ENCODE results near the gene TMSB15C. TPM values are rescaled to one million over a fixed set of nuclear protein-coding genes. Genes with fewer than 3 reads are reported as not detected.

Gene TMSB15C
- polyA plus RNA-seq, 1 donor (not counting 4 experiments of a cell fraction or from before 2014, with no cell fraction given), result 1.5 TPM

DNA sequence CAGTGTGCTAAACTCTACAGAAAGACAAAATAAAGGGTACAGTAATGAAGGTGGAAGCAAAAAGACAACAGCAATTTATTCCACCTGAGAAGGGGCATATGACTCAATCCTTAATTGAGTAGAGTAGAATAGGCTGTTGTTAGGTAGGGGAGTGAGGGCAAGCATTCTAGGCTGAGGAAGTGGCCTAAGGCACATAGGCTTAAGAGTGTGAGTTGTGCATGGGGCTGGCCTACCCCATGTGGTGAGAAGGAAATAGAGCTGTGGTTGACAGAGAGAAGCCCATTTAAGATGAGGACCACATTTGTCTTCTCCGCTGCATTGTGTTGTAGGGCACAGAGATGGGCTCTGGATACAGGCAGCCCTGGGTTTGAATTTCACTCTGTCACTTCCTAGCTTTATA, 32.9 kb upstream of the TMSB15C start:
- H3K79me2 ChIP-seq (ENCODE audit: control insufficient read depth, insufficient read depth, low read length), result no peaks in the 10 kb centered on the region
- dilution Hi-C loops (cut with MboI; ENCODE audit: extremely low pct_ligation_motif_present, low sequenced_read_pairs), result no loop called here
- no peaks in the 10 kb centered on the region for H3K36me3 ChIP-seq (ENCODE audit: control insufficient read depth in 2 of 2, extremely low read depth in 1 of 2, insufficient read depth in 2 of 2, low read length in 2 of 2)
- no peaks in the 10 kb centered on the region for H3K9me1 ChIP-seq (ENCODE audit: control insufficient read depth, extremely low read depth, insufficient read depth, low read length)
- H3K9ac ChIP-seq (ENCODE audit: control insufficient read depth, extremely low read depth, insufficient read depth, low read length), result no peak overlapping the region
- H3K27me3 ChIP-seq (ENCODE audit: control insufficient read depth, extremely low read depth, insufficient read depth, low read length), result peaks cover 9% of the 10 kb centered on the region
- no peaks in the 10 kb centered on the region for H3K9me3 ChIP-seq (ENCODE audit: control insufficient read depth, low read depth, low read length)
- no peak overlapping the region for H3K4me3 ChIP-seq (ENCODE audit: control insufficient read depth in 2 of 3, extremely low read depth in 1 of 3, insufficient read depth in 2 of 3, low read depth in 1 of 3, low read length in 3 of 3)
- H3K4me2 ChIP-seq (ENCODE audit: control insufficient read depth, extremely low read depth, insufficient read depth, low read depth, low read length), result no peak overlapping the region
- H3K4me1 ChIP-seq (ENCODE audit: control insufficient read depth, extremely low read depth, insufficient read depth, low read length), result no peaks in the 10 kb centered on the region
- no peak overlapping the region for H3K27ac ChIP-seq (ENCODE audit: control insufficient read depth, insufficient read depth, low read length)
- no peak for TF ChIP-seq EZH2 (IDR thresholded peaks at IDR 0.05; ENCODE audit: low read length)
- TF ChIP-seq, protein P1, sequence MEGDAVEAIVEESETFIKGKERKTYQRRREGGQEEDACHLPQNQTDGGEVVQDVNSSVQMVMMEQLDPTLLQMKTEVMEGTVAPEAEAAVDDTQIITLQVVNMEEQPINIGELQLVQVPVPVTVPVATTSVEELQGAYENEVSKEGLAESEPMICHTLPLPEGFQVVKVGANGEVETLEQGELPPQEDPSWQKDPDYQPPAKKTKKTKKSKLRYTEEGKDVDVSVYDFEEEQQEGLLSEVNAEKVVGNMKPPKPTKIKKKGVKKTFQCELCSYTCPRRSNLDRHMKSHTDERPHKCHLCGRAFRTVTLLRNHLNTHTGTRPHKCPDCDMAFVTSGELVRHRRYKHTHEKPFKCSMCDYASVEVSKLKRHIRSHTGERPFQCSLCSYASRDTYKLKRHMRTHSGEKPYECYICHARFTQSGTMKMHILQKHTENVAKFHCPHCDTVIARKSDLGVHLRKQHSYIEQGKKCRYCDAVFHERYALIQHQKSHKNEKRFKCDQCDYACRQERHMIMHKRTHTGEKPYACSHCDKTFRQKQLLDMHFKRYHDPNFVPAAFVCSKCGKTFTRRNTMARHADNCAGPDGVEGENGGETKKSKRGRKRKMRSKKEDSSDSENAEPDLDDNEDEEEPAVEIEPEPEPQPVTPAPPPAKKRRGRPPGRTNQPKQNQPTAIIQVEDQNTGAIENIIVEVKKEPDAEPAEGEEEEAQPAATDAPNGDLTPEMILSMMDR (optimal IDR thresholded peaks at IDR 0.05 in 1 of 3, IDR thresholded peaks at IDR 0.05 in 1 of 3, conservative IDR thresholded peaks at IDR 0.05 in 1 of 3; ENCODE audit: extremely low read depth in 1 of 3, insufficient read depth in 2 of 3, low read length in 3 of 3), result no peak
- DNase-seq (ENCODE audit: low read depth, low spot score) (no peak), FAIRE-seq (no peak)
- H4K20me1 ChIP-seq (ENCODE audit: control insufficient read depth, extremely low read depth, insufficient read depth, low read length), result no peaks in the 10 kb centered on the region
- no peak overlapping the region for H2AFZ ChIP-seq (ENCODE audit: control insufficient read depth, low read length)

DNA sequence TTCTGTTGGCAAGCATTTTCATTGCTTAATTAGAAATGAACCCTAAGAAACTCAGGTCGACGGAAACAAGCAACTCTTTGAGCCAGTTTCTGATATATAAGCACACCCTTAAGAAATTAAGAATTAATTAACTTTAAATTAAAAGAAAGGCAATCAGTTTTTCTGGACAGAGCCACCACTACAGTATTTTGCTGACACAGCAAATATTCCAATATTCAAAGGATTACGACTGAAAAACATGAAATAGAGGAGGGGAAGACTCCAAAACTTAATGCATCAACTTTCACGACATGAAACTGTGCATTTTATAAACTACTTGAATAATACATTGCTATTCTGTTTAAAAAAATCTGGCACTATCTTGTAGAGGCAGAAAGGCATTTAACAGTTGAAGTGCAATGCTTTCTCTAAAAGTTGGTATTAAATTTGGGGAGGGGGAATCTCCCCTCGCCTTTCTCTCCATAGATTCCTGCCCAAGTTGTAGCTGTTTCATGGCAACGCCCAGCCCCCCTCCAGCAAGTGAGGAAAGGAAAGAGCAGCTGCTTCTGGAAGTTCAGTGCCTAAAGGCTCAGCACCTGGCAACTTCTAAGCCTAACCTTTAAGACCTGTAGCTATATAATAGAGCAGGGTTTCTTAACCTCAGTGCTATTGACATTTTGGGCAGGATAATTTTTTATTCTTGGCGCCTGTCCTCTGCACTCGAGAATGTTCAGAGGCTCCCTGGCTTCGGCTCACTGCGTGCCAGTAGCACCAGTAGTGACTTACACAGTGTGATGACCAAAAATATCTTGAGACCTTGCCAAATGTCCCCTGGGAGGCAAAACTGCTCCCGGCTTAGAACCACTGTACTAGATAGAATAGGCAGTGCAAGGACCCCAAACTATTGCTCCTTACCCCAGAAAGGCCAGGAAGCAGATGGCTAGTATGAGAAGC, 29.6 kb upstream of the TMSB15C start:
- H3K9me1 ChIP-seq (ENCODE audit: control insufficient read depth, extremely low read depth, insufficient read depth, low read length), result no peaks in the 10 kb centered on the region
- H3K4me3 ChIP-seq (ENCODE audit: control insufficient read depth in 2 of 3, extremely low read depth in 1 of 3, insufficient read depth in 2 of 3, low read depth in 1 of 3, low read length in 3 of 3), result no peak overlapping the region
- H3K79me2 ChIP-seq (ENCODE audit: control insufficient read depth, insufficient read depth, low read length), result no peaks in the 10 kb centered on the region
- H4K20me1 ChIP-seq (ENCODE audit: control insufficient read depth, extremely low read depth, insufficient read depth, low read length), result no peaks in the 10 kb centered on the region
- H3K4me1 ChIP-seq (ENCODE audit: control insufficient read depth, extremely low read depth, insufficient read depth, low read length), result no peaks in the 10 kb centered on the region
- TF ChIP-seq, protein P1 (optimal IDR thresholded peaks at IDR 0.05 in 1 of 3, IDR thresholded peaks at IDR 0.05 in 1 of 3, conservative IDR thresholded peaks at IDR 0.05 in 1 of 3; ENCODE audit: extremely low read depth in 1 of 3, insufficient read depth in 2 of 3, low read length in 3 of 3), result no peak
- no peak for TF ChIP-seq EZH2 (IDR thresholded peaks at IDR 0.05; ENCODE audit: low read length)
- DNase-seq (ENCODE audit: low read depth, low spot score) (no peak), FAIRE-seq (no peak)
- H3K4me2 ChIP-seq (ENCODE audit: control insufficient read depth, extremely low read depth, insufficient read depth, low read depth, low read length), result no peak overlapping the region
- no peaks in the 10 kb centered on the region for H3K36me3 ChIP-seq (ENCODE audit: control insufficient read depth in 2 of 2, extremely low read depth in 1 of 2, insufficient read depth in 2 of 2, low read length in 2 of 2)
- H3K27ac ChIP-seq (ENCODE audit: control insufficient read depth, insufficient read depth, low read length), result no peak overlapping the region
- dilution Hi-C loops (cut with MboI; ENCODE audit: extremely low pct_ligation_motif_present, low sequenced_read_pairs), result no loop called here
- H2AFZ ChIP-seq (ENCODE audit: control insufficient read depth, low read length), result no peak overlapping the region
- peaks cover 5% of the 10 kb centered on the region for H3K27me3 ChIP-seq (ENCODE audit: control insufficient read depth, extremely low read depth, insufficient read depth, low read length)
- H3K9ac ChIP-seq (ENCODE audit: control insufficient read depth, extremely low read depth, insufficient read depth, low read length), result no peak overlapping the region
- H3K9me3 ChIP-seq (ENCODE audit: control insufficient read depth, low read depth, low read length), result no peaks in the 10 kb centered on the region
